ENCODE results near the gene MAP4K5.

The MAP4K5 gene

DNA sequence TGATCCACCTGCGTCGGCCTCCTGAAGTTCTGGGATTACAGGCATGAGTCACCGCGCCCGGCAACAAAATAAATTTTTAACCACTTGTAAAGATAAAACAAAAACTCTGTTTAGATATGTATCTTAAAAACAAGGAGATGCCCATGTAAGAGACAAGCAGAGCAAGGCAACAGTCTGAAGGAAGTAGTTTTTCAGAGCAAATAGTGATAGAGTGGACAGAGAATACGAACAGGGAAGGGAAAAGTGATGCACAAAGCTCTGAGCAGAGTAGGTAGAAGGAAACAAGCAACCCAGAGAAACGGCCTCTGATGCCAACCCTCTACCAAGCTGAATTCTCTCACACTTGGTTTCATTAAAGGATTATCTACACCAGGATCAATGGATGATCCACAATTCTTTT is 110.9 kb downstream of the MAP4K5 start:
- Mint-ChIP-seq H3K36me3 (ENCODE audit: low read depth) (peaks cover 67% of the 10 kb centered on the region), H3K27me3 (ENCODE audit: low read depth) (no peaks in the 10 kb centered on the region), H3K4me1 (peaks cover 11% of the 10 kb centered on the region), H3K4me3 (no peak overlapping the region), H3K9me3 (peaks cover 7% of the 10 kb centered on the region), H3K27ac (no peak overlapping the region)
- TF ChIP-seq, protein P1, sequence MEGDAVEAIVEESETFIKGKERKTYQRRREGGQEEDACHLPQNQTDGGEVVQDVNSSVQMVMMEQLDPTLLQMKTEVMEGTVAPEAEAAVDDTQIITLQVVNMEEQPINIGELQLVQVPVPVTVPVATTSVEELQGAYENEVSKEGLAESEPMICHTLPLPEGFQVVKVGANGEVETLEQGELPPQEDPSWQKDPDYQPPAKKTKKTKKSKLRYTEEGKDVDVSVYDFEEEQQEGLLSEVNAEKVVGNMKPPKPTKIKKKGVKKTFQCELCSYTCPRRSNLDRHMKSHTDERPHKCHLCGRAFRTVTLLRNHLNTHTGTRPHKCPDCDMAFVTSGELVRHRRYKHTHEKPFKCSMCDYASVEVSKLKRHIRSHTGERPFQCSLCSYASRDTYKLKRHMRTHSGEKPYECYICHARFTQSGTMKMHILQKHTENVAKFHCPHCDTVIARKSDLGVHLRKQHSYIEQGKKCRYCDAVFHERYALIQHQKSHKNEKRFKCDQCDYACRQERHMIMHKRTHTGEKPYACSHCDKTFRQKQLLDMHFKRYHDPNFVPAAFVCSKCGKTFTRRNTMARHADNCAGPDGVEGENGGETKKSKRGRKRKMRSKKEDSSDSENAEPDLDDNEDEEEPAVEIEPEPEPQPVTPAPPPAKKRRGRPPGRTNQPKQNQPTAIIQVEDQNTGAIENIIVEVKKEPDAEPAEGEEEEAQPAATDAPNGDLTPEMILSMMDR (IDR thresholded peaks at IDR 0.05; ENCODE audit: unreplicated experiment in 3 of 3) = no peak

DNA sequence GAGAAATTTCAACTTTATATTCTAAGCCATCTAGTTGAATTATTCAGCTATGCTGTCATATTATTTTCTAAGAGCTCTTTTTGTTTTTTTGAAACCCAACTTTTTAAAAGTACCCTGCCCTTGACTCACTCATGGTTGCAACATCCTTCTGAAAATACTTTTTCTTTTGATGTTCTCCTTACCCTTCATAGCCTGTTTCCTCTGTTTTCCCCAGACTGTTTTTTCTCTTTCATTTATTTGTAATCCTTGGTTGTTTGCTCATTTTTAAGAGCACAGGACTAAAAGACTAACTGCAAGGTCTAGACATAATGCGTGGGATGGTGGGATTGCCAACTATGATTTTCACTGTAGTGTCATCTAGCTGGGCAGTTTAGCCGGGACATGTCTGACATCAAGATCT is 114.5 kb downstream of the MAP4K5 start:
- peaks cover 11% of the 10 kb centered on the region for H3K4me1 Mint-ChIP-seq
- H3K9me3 Mint-ChIP-seq = peaks cover 22% of the 10 kb centered on the region
- H3K36me3 Mint-ChIP-seq (ENCODE audit: low read depth) = peaks cover 91% of the 10 kb centered on the region
- H3K27me3 Mint-ChIP-seq (ENCODE audit: low read depth) = no peaks in the 10 kb centered on the region
- TF ChIP-seq, protein P1 (IDR thresholded peaks at IDR 0.05; ENCODE audit: unreplicated experiment in 3 of 3) = no peak
- no peak overlapping the region for H3K27ac Mint-ChIP-seq
- H3K4me3 Mint-ChIP-seq = no peak overlapping the region

DNA sequence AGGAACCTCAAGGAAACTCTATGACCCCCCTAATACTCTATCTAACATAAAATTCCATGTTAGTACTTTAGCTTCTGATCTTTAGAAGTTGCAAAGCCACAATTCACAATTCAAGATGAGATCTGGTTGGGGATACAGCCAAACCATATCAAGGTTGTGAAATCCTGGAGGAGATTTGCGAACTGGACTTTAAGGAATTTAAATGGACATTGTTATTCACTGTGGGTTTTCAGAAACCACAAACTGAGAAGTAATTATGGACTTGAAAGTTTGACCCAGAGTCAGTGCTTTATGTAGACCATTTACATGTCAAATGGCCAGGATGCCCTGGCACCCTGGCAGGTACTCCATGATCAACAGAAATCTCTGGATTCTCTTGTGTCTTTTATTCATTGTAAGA is 121.4 kb downstream of the MAP4K5 start:
- H3K27me3 Mint-ChIP-seq (ENCODE audit: low read depth) = no peaks in the 10 kb centered on the region
- H3K9me3 Mint-ChIP-seq = peaks cover 29% of the 10 kb centered on the region
- no peak overlapping the region for H3K4me3 Mint-ChIP-seq
- TF ChIP-seq, protein P1 (IDR thresholded peaks at IDR 0.05; ENCODE audit: unreplicated experiment in 3 of 3) = no peak
- peak overlapping the region in 1 of 3 experiments; percentile 48 for H3K27ac Mint-ChIP-seq
- peaks cover 74% of the 10 kb centered on the region for H3K36me3 Mint-ChIP-seq (ENCODE audit: low read depth)
- H3K4me1 Mint-ChIP-seq = peaks cover 9% of the 10 kb centered on the region

DNA sequence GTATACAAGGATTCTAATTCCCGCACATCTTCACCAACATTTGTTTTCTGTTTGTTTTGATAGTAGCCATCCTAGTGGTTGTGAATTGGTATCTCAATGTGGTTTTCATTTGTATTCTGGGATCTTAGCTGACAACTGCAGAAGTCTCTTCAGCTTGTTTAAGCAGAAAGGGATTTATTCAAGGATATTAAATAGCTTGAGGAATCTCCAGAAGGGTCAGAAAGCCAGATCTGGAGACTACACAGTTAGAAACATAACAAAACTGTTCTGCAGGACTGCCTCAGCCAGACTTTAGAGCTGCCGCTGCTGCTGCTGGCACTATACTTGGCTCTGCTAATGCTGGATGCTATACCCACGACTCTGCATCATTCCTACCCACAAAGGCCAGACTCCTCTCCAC is 122.3 kb downstream of the MAP4K5 start:
- peak overlapping the region in 1 of 3 experiments; percentile 48 for H3K27ac Mint-ChIP-seq
- H3K4me1 Mint-ChIP-seq = peaks cover 9% of the 10 kb centered on the region
- H3K27me3 Mint-ChIP-seq (ENCODE audit: low read depth) = no peaks in the 10 kb centered on the region
- peaks cover 26% of the 10 kb centered on the region for H3K9me3 Mint-ChIP-seq
- TF ChIP-seq, protein P1 (IDR thresholded peaks at IDR 0.05; ENCODE audit: unreplicated experiment in 3 of 3) = no peak
- no peak overlapping the region for H3K4me3 Mint-ChIP-seq
- H3K36me3 Mint-ChIP-seq (ENCODE audit: low read depth) = peaks cover 72% of the 10 kb centered on the region

DNA sequence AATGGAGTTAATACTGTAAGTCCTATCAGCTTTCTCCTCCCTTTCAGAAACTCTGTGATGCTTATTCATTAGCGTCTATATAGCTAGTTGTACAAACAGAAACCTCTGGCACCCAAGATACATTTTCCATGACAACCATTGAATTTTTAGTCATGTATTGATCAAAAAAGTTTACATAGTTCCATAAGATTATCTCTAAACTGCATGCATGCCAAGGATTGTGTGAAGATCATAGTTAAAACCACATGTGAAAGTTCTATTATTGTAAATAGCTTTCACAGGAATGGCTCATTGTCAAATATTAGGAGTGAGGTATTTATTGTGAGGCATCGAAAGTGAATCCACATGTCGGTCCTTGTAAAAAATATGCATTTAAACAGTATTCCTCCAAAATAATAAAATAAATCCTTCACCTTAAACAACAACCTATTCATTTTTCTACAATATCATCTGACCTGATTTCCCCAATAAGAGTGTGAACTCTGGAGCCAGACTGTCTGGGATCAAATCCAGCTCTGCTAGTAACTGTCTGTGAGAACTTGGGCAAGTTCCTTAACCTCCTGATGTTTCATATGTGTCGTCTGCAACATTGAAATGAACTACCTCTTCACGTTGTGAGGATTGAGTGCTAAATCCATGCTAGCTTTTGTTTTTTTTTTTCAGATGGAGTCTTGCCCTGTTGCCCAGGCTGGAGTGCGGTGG is 125.1 kb downstream of the MAP4K5 start:
- TF ChIP-seq, protein P1 (IDR thresholded peaks at IDR 0.05; ENCODE audit: unreplicated experiment in 3 of 3) = no peak
- H3K9me3 Mint-ChIP-seq = peaks cover 14% of the 10 kb centered on the region
- H3K4me1 Mint-ChIP-seq = peaks cover 9% of the 10 kb centered on the region
- H3K27ac Mint-ChIP-seq = peak overlapping the region in 1 of 3 experiments; percentile 83
- no peak overlapping the region for H3K4me3 Mint-ChIP-seq
- H3K36me3 Mint-ChIP-seq (ENCODE audit: low read depth) = peaks cover 44% of the 10 kb centered on the region
- H3K27me3 Mint-ChIP-seq (ENCODE audit: low read depth) = no peaks in the 10 kb centered on the region

DNA sequence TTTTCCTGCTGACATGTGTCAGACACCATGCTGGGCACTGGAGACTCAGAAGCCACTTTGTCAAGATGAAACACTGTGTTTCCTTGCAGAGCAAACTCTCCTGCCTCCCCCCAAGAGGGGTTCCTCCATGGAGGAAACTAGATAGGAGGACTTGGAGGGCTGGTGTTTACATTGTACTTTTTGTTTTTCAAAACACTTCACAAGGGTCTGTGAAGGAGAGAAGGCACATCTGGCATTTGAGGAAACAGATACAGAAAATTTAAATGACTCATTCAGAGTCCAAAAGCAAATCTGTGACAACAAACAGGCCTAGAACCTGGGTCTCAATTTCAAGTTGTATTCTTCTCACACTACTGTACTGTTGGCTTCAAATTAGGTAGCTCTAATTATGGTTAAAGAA is 128.9 kb downstream of the MAP4K5 start:
- Mint-ChIP-seq H3K9me3 (peaks cover 6% of the 10 kb centered on the region), H3K36me3 (ENCODE audit: low read depth) (peaks cover 15% of the 10 kb centered on the region), H3K27me3 (ENCODE audit: low read depth) (no peaks in the 10 kb centered on the region), H3K27ac (peak overlapping the region; percentile 20 to 53 (median 24)), H3K4me1 (peaks cover 16% of the 10 kb centered on the region), H3K4me3 (no peak overlapping the region)
- TF ChIP-seq, protein P1 (IDR thresholded peaks at IDR 0.05; ENCODE audit: unreplicated experiment in 3 of 3) = no peak

Measured in nephron (organoid).